22Rv1 (cell line): Measurements from ENCODE around the gene HEYL.

Experiments
- H3K27ac ChIP-seq: fragments of 450-650 bp; 2 replicates; pipeline ENCODE4 v1.5.1; 2017
- CTCF ChIP-seq: fragments of 450-650 bp; IDR thresholded peaks from 2 replicates; pipeline ENCODE4 v1.5.1; 2017; ENCODE audit warnings: mild to moderate bottlenecking
- ZFX ChIP-seq: fragments of 450-650 bp; IDR thresholded peaks from 2 replicates; pipeline ENCODE4 v1.6.1; 2017; ENCODE audit warnings: antibody characterized with exemption, borderline replicate concordance

HEYL gene

GRCh38 chr1:39623053-39623452 lies 16.4 kb downstream of the HEYL start:
- H3K27ac ChIP-seq = no peak overlapping the region
- no peak for TF ChIP-seq ZFX
- TF ChIP-seq CTCF = no peak

GRCh38 chr1:39622427-39622826 lies 17.0 kb downstream of the HEYL start:
- H3K27ac ChIP-seq = no peak overlapping the region
- TF ChIP-seq ZFX (no peak), CTCF (no peak)

GRCh38 chr1:39620659-39621165 lies 18.7 kb downstream of the HEYL start:
- H3K27ac ChIP-seq = no peak overlapping the region
- no peak for TF ChIP-seq CTCF
- no peak for TF ChIP-seq ZFX

- no peak for TF ChIP-seq ZFX
- no peak for TF ChIP-seq CTCF
- no peak overlapping the region for H3K27ac ChIP-seq
Observed at GRCh38 chr1:39617488-39618049, 21.9 kb downstream of the HEYL start.

- H3K27ac ChIP-seq = no peak overlapping the region
- TF ChIP-seq CTCF (no peak), ZFX (no peak)
Observed at GRCh38 chr1:39615086-39615673, 24.3 kb downstream of the HEYL start.

- TF ChIP-seq ZFX (no peak), CTCF (no peak)
- H3K27ac ChIP-seq = no peak overlapping the region
Observed at GRCh38 chr1:39614488-39614887, 25.0 kb downstream of the HEYL start.

- TF ChIP-seq ZFX (no peak), CTCF (no peak)
Observed at GRCh38 chr1:39613250-39613649, 26.2 kb downstream of the HEYL start.

More at GRCh38 chr1:39613250-39613649, 26.2 kb downstream of the HEYL start:
- H3K27ac ChIP-seq = no peak overlapping the region
